Cardiac atrium fibroblast (primary cell): Measurements from ENCODE around the gene FBXW12. TPM values are rescaled to one million over a fixed set of nuclear protein-coding genes. Genes with fewer than 3 reads are reported as not detected.

Experiments used
- total RNA-seq: library from RNA; depleted of rRNA; stranded (reverse); fragments of >200 nt; gene quantifications from 2 replicates; pipeline ENCODE4 v1.2.3, GENCODE V29; 2015

The FBXW12 gene
- total RNA-seq: not detected in 2 replicates

GRCh38 chr3:48371651-48372376 lies at the start of gene FBXW12:
TSS of gene FBXW12 (plus strand) at chr3:48372219. CDS start at chr3:48372768, 549 bp downstream.

GRCh38 chr3:48333346-48334245 lies 38.4 kb upstream of the FBXW12 start, which contains the start of gene SPINK8:
TSS of gene SPINK8 (minus strand) at chr3:48333661. CDS start at chr3:48328341, 5,320 bp downstream.

GRCh38 chr3:48429960-48430707 lies 58.1 kb downstream of the FBXW12 start, which contains the start of gene PLXNB1:
TSS of gene PLXNB1 (minus strand) at chr3:48430086. CDS start at chr3:48424611, 5,475 bp downstream.

GRCh38 chr3:48439820-48440589 lies 68.0 kb downstream of the FBXW12 start, which contains the start of the genes CCDC51 and TMA7:
TSS of gene CCDC51 (minus strand) at chr3:48440119. CDS start at chr3:48435128, 4,991 bp downstream.
TSS of gene TMA7 (plus strand) at chr3:48440257. CDS start at chr3:48440297, 40 bp downstream.

Other genes with a start within 250 kb of the FBXW12 start
- 2.3 and 3.6 TPM in 2 replicates for gene CDC25A, start 183.8 kb upstream of the FBXW12 start, total RNA-seq
- gene CAMP, start 148.7 kb upstream of the FBXW12 start, total RNA-seq: 4.4 TPM in 1 of 2 replicates, not detected in the other
- gene ZNF589, start 131.1 kb upstream of the FBXW12 start, total RNA-seq: 2.4 and 2.7 TPM in 2 replicates
- gene NME6, start 70.9 kb upstream of the FBXW12 start, total RNA-seq: 20.2 and 22.4 TPM in 2 replicates
- not detected in 2 replicates for gene SPINK8, start 38.6 kb upstream of the FBXW12 start, total RNA-seq
- 9.2 and 20.9 TPM in 2 replicates for gene PLXNB1, start 57.9 kb downstream of the FBXW12 start, total RNA-seq
- gene CCDC51, start 67.9 kb downstream of the FBXW12 start, total RNA-seq: 8.3 and 18.3 TPM in 2 replicates
- 270 and 350 TPM in 2 replicates for gene TMA7, start 68.0 kb downstream of the FBXW12 start, total RNA-seq
- gene ATRIP, start 74.5 kb downstream of the FBXW12 start, total RNA-seq: 3.9 and 4.9 TPM in 2 replicates
- gene SHISA5, start 132.0 kb downstream of the FBXW12 start, total RNA-seq: 136 and 163 TPM in 2 replicates
- 35.4 and 41.0 TPM in 2 replicates for gene PFKFB4, start 184.6 kb downstream of the FBXW12 start, total RNA-seq
- gene UCN2, start 191.6 kb downstream of the FBXW12 start, total RNA-seq: 1.6 and 1.9 TPM in 2 replicates
- 5.4 and 14.9 TPM in 2 replicates for gene COL7A1, start 223.1 kb downstream of the FBXW12 start, total RNA-seq
- 172 and 199 TPM in 2 replicates for gene UQCRC1, start 237.4 kb downstream of the FBXW12 start, total RNA-seq
- not detected in 2 replicates for gene TMEM89, start 249.6 kb downstream of the FBXW12 start, total RNA-seq